Endothelial cell of umbilical vein (primary cell): ENCODE measurements around the gene CSGALNACT2. TPM values are rescaled to one million over a fixed set of nuclear protein-coding genes. Genes with fewer than 3 reads are reported as not detected.

Experiments
- BruUV-seq: library from RNA; stranded (reverse); fragments of 400-500 nt; replicated peaks from 2 replicates; lab custom pipeline; 2021; lab: Mats Ljungman, UMichigan
- CTCF ChIA-PET: fragments of 300-600, 350-600 bp; sonication (Branson Sonifier 250); formaldehyde crosslinking; loops from one replicate; lab custom pipeline; 2021; ENCODE audit warnings: antibody characterized with exemption, inconsistent platforms; lab: Charles Lee
- POLR2A ChIA-PET: fragments of 300-600, 350-600 bp; sonication (Branson Sonifier 250); formaldehyde crosslinking; loops from one replicate; lab custom pipeline; 2021; ENCODE audit warnings: antibody characterized with exemption, inconsistent platforms; lab: Charles Lee
- DNase-seq: peaks from one replicate; pipeline ENCODE4 v3.0.0-alpha.2; 2011; ENCODE audit warnings: low read depth, low spot score
- FAIRE-seq: peaks from 2 replicates; lab custom pipeline; 2011; peaks lifted over from hg19 to GRCh38; lab: Jason Lieb, UNC
- H2AFZ ChIP-seq: 2 replicates; pipeline ENCODE4 v1.6.0; 2012; ENCODE audit warnings: low read depth, low read length, control low read depth, inconsistent platforms
- H3K27ac ChIP-seq: 2 replicates; pipeline ENCODE4 v1.5.1; 2011; ENCODE audit warnings: low read depth, mild to moderate bottlenecking, control low read depth, low read length, moderate library complexity; ENCODE audit not compliant: insufficient read depth
- H3K27me3 ChIP-seq, 2 experiments: 2 replicates each; pipeline versions ENCODE4 v1.6.0 to v1.6.1; 2011; ENCODE audit warnings: low read length in 2 of 2, mixed read lengths in 1 of 2; ENCODE audit not compliant: control insufficient read depth in 2 of 2, insufficient read depth in 2 of 2
- H3K36me3 ChIP-seq, 2 experiments: 2 replicates in 1 of 2; 3 replicates in 1 of 2; pipeline ENCODE4 v1.5.1; 2011; ENCODE audit warnings: low read length in 2 of 2, mild to moderate bottlenecking in 1 of 2, moderate library complexity in 1 of 2; ENCODE audit not compliant: control insufficient read depth in 2 of 2, insufficient read depth in 2 of 2; ENCODE audit errors: extremely low read depth in 1 of 2
- H3K4me1 ChIP-seq: 3 replicates; pipeline ENCODE4 v1.5.1; 2011; ENCODE audit warnings: mild to moderate bottlenecking, low read length; ENCODE audit not compliant: control insufficient read depth, insufficient read depth; ENCODE audit errors: extremely low read depth
- H3K4me2 ChIP-seq: 2 replicates; pipeline ENCODE4 v1.6.1; 2011; ENCODE audit warnings: low read length, control low read depth, mixed read lengths; ENCODE audit not compliant: insufficient read depth
- H3K4me3 ChIP-seq, 3 experiments: fragments of 200-600 bp in 1 of 3; sonication (generic), shearing (Covaris generic) in 1 of 3; replicated peaks in 1 of 3; 2 replicates each; pipeline ENCODE4 v1.5.1; 2011 to 2016; ENCODE audit warnings: control low read depth in 3 of 3, low read length in 3 of 3, mild to moderate bottlenecking in 2 of 3, inconsistent platforms in 1 of 3, low read depth in 1 of 3, moderate library complexity in 1 of 3; ENCODE audit not compliant: insufficient read depth in 1 of 3
- H3K79me2 ChIP-seq: 2 replicates; pipeline ENCODE4 v1.6.0; 2012; ENCODE audit warnings: low read length, inconsistent platforms; ENCODE audit not compliant: control insufficient read depth, insufficient read depth
- H3K9ac ChIP-seq: replicated peaks from 2 replicates; pipeline ENCODE3; 2011; ENCODE audit warnings: low read length, control low read depth; ENCODE audit not compliant: insufficient read depth; ENCODE audit errors: extremely low read depth
- H3K9me1 ChIP-seq: replicated peaks from 3 replicates; pipeline ENCODE4 v1.6.0; 2011; ENCODE audit warnings: mild to moderate bottlenecking, low read length; ENCODE audit not compliant: control insufficient read depth, insufficient read depth; ENCODE audit errors: extremely low read depth
- H3K9me3 ChIP-seq: replicated peaks from 2 replicates; pipeline ENCODE4 v1.5.1; 2012; ENCODE audit warnings: low read length, inconsistent platforms; ENCODE audit not compliant: control insufficient read depth, insufficient read depth
- H4K20me1 ChIP-seq: replicated peaks from 2 replicates; pipeline ENCODE3; 2011; ENCODE audit warnings: mild to moderate bottlenecking, low read length; ENCODE audit not compliant: control insufficient read depth, insufficient read depth; ENCODE audit errors: extremely low read depth
- CTCF ChIP-seq, 2 donors: IDR thresholded peaks; 1 replicate in 1 of 2; 2 replicates in 1 of 2; pipeline ENCODE4 v1.5.1; 2011; ENCODE audit warnings: low read length in 2 of 2, mild to moderate bottlenecking in 2 of 2, moderate library complexity in 2 of 2, control low read depth in 1 of 2, inconsistent platforms in 1 of 2, low read depth in 1 of 2; ENCODE audit not compliant: insufficient read depth in 1 of 2; ENCODE audit errors: extremely low read depth in 1 of 2
- FOS ChIP-seq: IDR thresholded peaks from 2 replicates; pipeline ENCODE4 v1.6.1; 2011; ENCODE audit warnings: mild to moderate bottlenecking, low read length, moderate library complexity, borderline replicate concordance; ENCODE audit not compliant: insufficient read depth
- GATA2 ChIP-seq: IDR thresholded peaks from 2 replicates; pipeline ENCODE4 v1.7.0; 2011; ENCODE audit warnings: low read depth, mild to moderate bottlenecking, moderate library complexity, mixed read lengths, low read length; ENCODE audit not compliant: insufficient read length, insufficient read depth
- JUN ChIP-seq: IDR thresholded peaks from 2 replicates; pipeline ENCODE4 v1.6.1; 2011; ENCODE audit warnings: borderline replicate concordance, low read depth; ENCODE audit not compliant: insufficient read length, insufficient read depth
- MAX ChIP-seq: IDR thresholded peaks from 2 replicates; pipeline ENCODE4 v1.6.1; 2011; ENCODE audit not compliant: insufficient read depth, insufficient read length
- MYC ChIP-seq: IDR thresholded peaks from one replicate; pipeline ENCODE4 v1.6.1; 2011; ENCODE audit warnings: mild to moderate bottlenecking, low read depth, low read length
- POLR2A ChIP-seq: IDR thresholded peaks from 2 replicates; pipeline ENCODE4 v1.6.1; 2012; ENCODE audit warnings: low read depth, mild to moderate bottlenecking, control low read depth, low read length
- POLR2AphosphoS5 ChIP-seq: IDR thresholded peaks from 2 replicates; pipeline ENCODE4 v1.6.1; 2012; ENCODE audit warnings: low read depth, mild to moderate bottlenecking, control low read depth, low read length, moderate library complexity; ENCODE audit not compliant: insufficient read depth
- dilution Hi-C: fragments of 300-500 bp; cut with MboI; formaldehyde crosslinking; loops from one replicate; pipeline ENCODE4 v1.15.0; 2019; ENCODE audit warnings: low sequenced_read_pairs; ENCODE audit not compliant: extremely low pct_ligation_motif_present
- intact Hi-C: fragments of 100-400 bp; cut with micrococcal nuclease; formaldehyde crosslinking; loops from one replicate; pipeline ENCODE4 v1.10.0; 2022
- polyA plus RNA-seq, 4 experiments: library from polyadenylated mRNA; depleted of rRNA in 3 of 4; stranded (reverse) in 3 of 4; unstranded in 1 of 4; fragments of >200 nt; gene quantifications; 2 replicates each; pipeline versions ENCODE4 v1.2.1 to v1.2.3, GENCODE V29; 2011 to 2012; ENCODE audit warnings: missing spikeins in 1 of 4
- total RNA-seq: library from RNA; stranded (reverse); gene quantifications from 2 replicates; pipeline ENCODE4 v1.2.3, GENCODE V29; 2021

CSGALNACT2 gene
- total and polyA plus RNA-seq, 2 donors (not counting 3 experiments of a cell fraction or from before 2014, with no cell fraction given) = 9.7 to 17.7 TPM

DNA sequence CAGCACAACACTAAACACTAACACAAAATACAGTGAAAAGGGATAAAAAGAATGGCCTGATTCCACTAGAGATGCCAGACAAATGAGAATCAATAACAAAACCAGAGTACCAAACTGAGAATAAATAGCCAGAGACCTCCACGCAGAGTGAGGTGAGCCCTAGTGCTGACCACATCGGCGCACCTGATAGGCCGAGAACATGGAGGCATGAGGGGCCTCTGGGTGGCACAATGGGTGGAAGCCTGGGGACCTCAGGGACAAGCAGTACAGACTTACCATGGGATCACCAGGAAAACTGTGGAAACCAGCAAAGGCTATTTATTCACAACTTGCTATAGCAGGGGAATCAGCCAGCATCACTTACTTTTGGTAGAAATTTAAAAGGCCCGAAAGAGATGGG lies 1.8 kb upstream of the CSGALNACT2 start:
- dilution Hi-C loops (no loop called here), intact Hi-C loops (loop anchor here (5.0 kb wide), 1 partner anchor 271 kb away; the partner anchor contains the start of gene HNRNPF)
- H3K79me2 ChIP-seq = peaks cover 24% of the 10 kb centered on the region
- no peak for FAIRE-seq
- TF ChIP-seq FOS (no peak), POLR2AphosphoS5 (no peak), JUN (no peak), MYC (no peak), CTCF (IDR thresholded peaks at IDR 0.05; ENCODE audit: extremely low read depth in 1 of 2, insufficient read depth in 1 of 2, low read depth in 1 of 2, low read length in 2 of 2) (no peak), POLR2A (no peak), MAX (no peak), GATA2 (no peak)
- no peak overlapping the region for H3K9ac ChIP-seq
- H4K20me1 ChIP-seq = no peaks in the 10 kb centered on the region
- no peak for DNase-seq
- H3K4me2 ChIP-seq = no peak overlapping the region
- no peak overlapping the region for H2AFZ ChIP-seq
- BruUV-seq = no TSS peak
- peaks cover 6 to 13% of the 10 kb centered on the region in 2 experiments for H3K27me3 ChIP-seq
- no peaks in the 10 kb centered on the region for H3K36me3 ChIP-seq
- H3K9me1 ChIP-seq = no peaks in the 10 kb centered on the region
- H3K4me1 ChIP-seq = peaks cover 20% of the 10 kb centered on the region
- ChIA-PET POLR2A (no interaction called here), CTCF (no interaction called here)
- no peak overlapping the region for H3K4me3 ChIP-seq
- no peaks in the 10 kb centered on the region for H3K9me3 ChIP-seq
- H3K27ac ChIP-seq = no peak overlapping the region
